ENCODE results near the gene BCDIN3D.
"Not testable (repeated sequence)": the region's sequence is repeated elsewhere in the genome, so short reads cannot be mapped to it uniquely, and the experiment has no call there.

The BCDIN3D gene

GRCh38 chr12:49885663-49886461 is 43.0 kb upstream of the BCDIN3D start:
- Histone ChIP-seq H3K4me1 (ENCODE audit: control insufficient read depth in 2 of 2, insufficient read depth in 2 of 2, low read length in 2 of 2) (peaks cover 0 to 15% of the 10 kb centered on the region in 2 donors), H3K27ac (ENCODE audit: low read depth in 2 of 2, low read length in 2 of 2) (no peak overlapping the region), H3K9me3 (ENCODE audit: control insufficient read depth in 2 of 2, low read length in 2 of 2) (no peaks in the 10 kb centered on the region), H3K36me3 (ENCODE audit: control insufficient read depth in 2 of 2, insufficient read depth in 2 of 2, low read length in 2 of 2) (no peaks in the 10 kb centered on the region), H3K4me3 (ENCODE audit: low read length in 2 of 2) (no peak overlapping the region), H3K9ac (ENCODE audit: low read depth in 1 of 2, low read length in 2 of 2) (no peak overlapping the region), H3K27me3 (ENCODE audit: control insufficient read depth in 2 of 2, insufficient read depth in 2 of 2, low read length in 2 of 2) (no peaks in the 10 kb centered on the region)

- Histone ChIP-seq H3K9me3 (ENCODE audit: control insufficient read depth in 2 of 2, low read length in 2 of 2) (peaks cover 0 to 3% of the 10 kb centered on the region in 2 donors), H3K27me3 (ENCODE audit: control insufficient read depth in 2 of 2, insufficient read depth in 2 of 2, low read length in 2 of 2) (no peaks in the 10 kb centered on the region), H3K9ac (ENCODE audit: low read depth in 1 of 2, low read length in 2 of 2) (no peak overlapping the region), H3K4me3 (ENCODE audit: low read length in 2 of 2) (no peak overlapping the region), H3K4me1 (ENCODE audit: control insufficient read depth in 2 of 2, insufficient read depth in 2 of 2, low read length in 2 of 2) (peaks cover 0 to 10% of the 10 kb centered on the region in 2 donors), H3K27ac (ENCODE audit: low read depth in 2 of 2, low read length in 2 of 2) (no peak overlapping the region), H3K36me3 (ENCODE audit: control insufficient read depth in 2 of 2, insufficient read depth in 2 of 2, low read length in 2 of 2) (no peaks in the 10 kb centered on the region)
Observed at GRCh38 chr12:49885118-49885517, 42.2 kb upstream of the BCDIN3D start.

- Histone ChIP-seq H3K27me3 (ENCODE audit: control insufficient read depth in 2 of 2, insufficient read depth in 2 of 2, low read length in 2 of 2) (no peaks in the 10 kb centered on the region), H3K9me3 (ENCODE audit: control insufficient read depth in 2 of 2, low read length in 2 of 2) (peaks cover 0 to 5% of the 10 kb centered on the region in 2 donors), H3K4me1 (ENCODE audit: control insufficient read depth in 2 of 2, insufficient read depth in 2 of 2, low read length in 2 of 2) (no peaks in the 10 kb centered on the region), H3K27ac (ENCODE audit: low read depth in 2 of 2, low read length in 2 of 2) (no peak overlapping the region), H3K4me3 (ENCODE audit: low read length in 2 of 2) (no peak overlapping the region), H3K9ac (ENCODE audit: low read depth in 1 of 2, low read length in 2 of 2) (no peak overlapping the region), H3K36me3 (ENCODE audit: control insufficient read depth in 2 of 2, insufficient read depth in 2 of 2, low read length in 2 of 2) (peaks cover 0 to 3% of the 10 kb centered on the region in 2 donors)
Observed at GRCh38 chr12:49882851-49883464, 40.1 kb upstream of the BCDIN3D start.

GRCh38 chr12:49882248-49882850 is 39.4 kb upstream of the BCDIN3D start:
- Histone ChIP-seq H3K9me3 (ENCODE audit: control insufficient read depth in 2 of 2, low read length in 2 of 2) (peaks cover 0 to 5% of the 10 kb centered on the region in 2 donors), H3K27ac (ENCODE audit: low read depth in 2 of 2, low read length in 2 of 2) (no peak overlapping the region), H3K27me3 (ENCODE audit: control insufficient read depth in 2 of 2, insufficient read depth in 2 of 2, low read length in 2 of 2) (no peaks in the 10 kb centered on the region), H3K9ac (ENCODE audit: low read depth in 1 of 2, low read length in 2 of 2) (no peak overlapping the region), H3K4me3 (ENCODE audit: low read length in 2 of 2) (no peak overlapping the region), H3K36me3 (ENCODE audit: control insufficient read depth in 2 of 2, insufficient read depth in 2 of 2, low read length in 2 of 2) (peaks cover 0 to 3% of the 10 kb centered on the region in 2 donors), H3K4me1 (ENCODE audit: control insufficient read depth in 2 of 2, insufficient read depth in 2 of 2, low read length in 2 of 2) (no peaks in the 10 kb centered on the region)

- H3K4me3 ChIP-seq (ENCODE audit: low read length in 2 of 2), result no peak overlapping the region
- H3K9ac ChIP-seq (ENCODE audit: low read depth in 1 of 2, low read length in 2 of 2), result no peak overlapping the region
- no peak overlapping the region for H3K27ac ChIP-seq (ENCODE audit: low read depth in 2 of 2, low read length in 2 of 2)
- H3K27me3 ChIP-seq (ENCODE audit: control insufficient read depth in 2 of 2, insufficient read depth in 2 of 2, low read length in 2 of 2), result no peaks in the 10 kb centered on the region
- H3K9me3 ChIP-seq (ENCODE audit: control insufficient read depth in 2 of 2, low read length in 2 of 2), result peaks cover 0 to 5% of the 10 kb centered on the region in 2 donors
- H3K4me1 ChIP-seq (ENCODE audit: control insufficient read depth in 2 of 2, insufficient read depth in 2 of 2, low read length in 2 of 2), result no peaks in the 10 kb centered on the region
- H3K36me3 ChIP-seq (ENCODE audit: control insufficient read depth in 2 of 2, insufficient read depth in 2 of 2, low read length in 2 of 2), result peaks cover 0 to 3% of the 10 kb centered on the region in 2 donors
Observed at GRCh38 chr12:49881415-49882247, 38.7 kb upstream of the BCDIN3D start.

GRCh38 chr12:49880756-49881414 is 38.0 kb upstream of the BCDIN3D start:
- H3K4me3 ChIP-seq (ENCODE audit: low read length in 2 of 2), result no peak overlapping the region
- H3K27me3 ChIP-seq (ENCODE audit: control insufficient read depth in 2 of 2, insufficient read depth in 2 of 2, low read length in 2 of 2), result no peaks in the 10 kb centered on the region
- H3K9me3 ChIP-seq (ENCODE audit: control insufficient read depth in 2 of 2, low read length in 2 of 2), result peaks cover 0 to 5% of the 10 kb centered on the region in 2 donors
- H3K36me3 ChIP-seq (ENCODE audit: control insufficient read depth in 2 of 2, insufficient read depth in 2 of 2, low read length in 2 of 2), result peaks cover 0 to 3% of the 10 kb centered on the region in 2 donors
- H3K4me1 ChIP-seq (ENCODE audit: control insufficient read depth in 2 of 2, insufficient read depth in 2 of 2, low read length in 2 of 2), result no peaks in the 10 kb centered on the region
- H3K27ac ChIP-seq (ENCODE audit: low read depth in 2 of 2, low read length in 2 of 2), result no peak overlapping the region
- H3K9ac ChIP-seq (ENCODE audit: low read depth in 1 of 2, low read length in 2 of 2), result no peak overlapping the region

GRCh38 chr12:49879065-49879464 is 36.2 kb upstream of the BCDIN3D start:
- H3K9ac ChIP-seq (ENCODE audit: low read depth in 1 of 2, low read length in 2 of 2); H3K27ac ChIP-seq (ENCODE audit: low read depth in 2 of 2, low read length in 2 of 2); H3K27me3 ChIP-seq (ENCODE audit: control insufficient read depth in 2 of 2, insufficient read depth in 2 of 2, low read length in 2 of 2); H3K9me3 ChIP-seq (ENCODE audit: control insufficient read depth in 2 of 2, low read length in 2 of 2); H3K36me3 ChIP-seq (ENCODE audit: control insufficient read depth in 2 of 2, insufficient read depth in 2 of 2, low read length in 2 of 2); H3K4me3 ChIP-seq (ENCODE audit: low read length in 2 of 2); H3K4me1 ChIP-seq (ENCODE audit: control insufficient read depth in 2 of 2, insufficient read depth in 2 of 2, low read length in 2 of 2): not testable (repeated sequence)

GRCh38 chr12:49878021-49878420 is 35.1 kb upstream of the BCDIN3D start:
- Histone ChIP-seq H3K36me3 (ENCODE audit: control insufficient read depth in 2 of 2, insufficient read depth in 2 of 2, low read length in 2 of 2) (peaks cover 0 to 3% of the 10 kb centered on the region in 2 donors), H3K4me3 (ENCODE audit: low read length in 2 of 2) (no peak overlapping the region), H3K27ac (ENCODE audit: low read depth in 2 of 2, low read length in 2 of 2) (no peak overlapping the region), H3K9me3 (ENCODE audit: control insufficient read depth in 2 of 2, low read length in 2 of 2) (peaks cover 0 to 5% of the 10 kb centered on the region in 2 donors), H3K4me1 (ENCODE audit: control insufficient read depth in 2 of 2, insufficient read depth in 2 of 2, low read length in 2 of 2) (no peaks in the 10 kb centered on the region), H3K9ac (ENCODE audit: low read depth in 1 of 2, low read length in 2 of 2) (no peak overlapping the region), H3K27me3 (ENCODE audit: control insufficient read depth in 2 of 2, insufficient read depth in 2 of 2, low read length in 2 of 2) (no peaks in the 10 kb centered on the region)

GRCh38 chr12:49877066-49877465 is 34.2 kb upstream of the BCDIN3D start:
- Histone ChIP-seq H3K9me3 (ENCODE audit: control insufficient read depth in 2 of 2, low read length in 2 of 2) (peaks cover 0 to 5% of the 10 kb centered on the region in 2 donors), H3K4me1 (ENCODE audit: control insufficient read depth in 2 of 2, insufficient read depth in 2 of 2, low read length in 2 of 2) (no peaks in the 10 kb centered on the region), H3K9ac (ENCODE audit: low read depth in 1 of 2, low read length in 2 of 2) (no peak overlapping the region), H3K36me3 (ENCODE audit: control insufficient read depth in 2 of 2, insufficient read depth in 2 of 2, low read length in 2 of 2) (peaks cover 0 to 3% of the 10 kb centered on the region in 2 donors), H3K4me3 (ENCODE audit: low read length in 2 of 2) (no peak overlapping the region), H3K27ac (ENCODE audit: low read depth in 2 of 2, low read length in 2 of 2) (no peak overlapping the region), H3K27me3 (ENCODE audit: control insufficient read depth in 2 of 2, insufficient read depth in 2 of 2, low read length in 2 of 2) (no peaks in the 10 kb centered on the region)
